ENCODE results near the gene BTG1.

Gene BTG1

GRCh38 chr12:92145731-92146496 is at the start of gene BTG1:
BTG1 (minus strand) TSS chr12:92145846; CDS start chr12:92145535, 311 bp downstream.
- DNase-seq (ENCODE audit: low spot score), result peak; percentile 98

- no peak for DNase-seq (ENCODE audit: low spot score)
Measured at GRCh38 chr12:92194561-92194960, 48.9 kb upstream of the BTG1 start.

- no peak for DNase-seq (ENCODE audit: low spot score)
Measured at GRCh38 chr12:92193846-92194245, 48.2 kb upstream of the BTG1 start.

- no peak for DNase-seq (ENCODE audit: low spot score)
Measured at GRCh38 chr12:92193063-92193462, 47.4 kb upstream of the BTG1 start.

GRCh38 chr12:92192360-92192759 is 46.7 kb upstream of the BTG1 start:
- DNase-seq (ENCODE audit: low spot score), result no peak

- DNase-seq (ENCODE audit: low spot score), result no peak
Measured at GRCh38 chr12:92191061-92191460, 45.4 kb upstream of the BTG1 start.

GRCh38 chr12:92188517-92189188 is 43.0 kb upstream of the BTG1 start:
- DNase-seq (ENCODE audit: low spot score), result no peak

- no peak for DNase-seq (ENCODE audit: low spot score)
Measured at GRCh38 chr12:92186038-92186470, 40.4 kb upstream of the BTG1 start.

- DNase-seq (ENCODE audit: low spot score), result no peak
Measured at GRCh38 chr12:92185052-92185451, 39.4 kb upstream of the BTG1 start.

- no peak for DNase-seq (ENCODE audit: low spot score)
Measured at GRCh38 chr12:92183575-92183974, 37.9 kb upstream of the BTG1 start.

- no peak for DNase-seq (ENCODE audit: low spot score)
Measured at GRCh38 chr12:92178340-92178739, 32.7 kb upstream of the BTG1 start.

- no peak for DNase-seq (ENCODE audit: low spot score)
Measured at GRCh38 chr12:92176646-92177045, 31.0 kb upstream of the BTG1 start.

- no peak for DNase-seq (ENCODE audit: low spot score)
Measured at GRCh38 chr12:92175961-92176360, 30.3 kb upstream of the BTG1 start.

- DNase-seq (ENCODE audit: low spot score), result no peak
Measured at GRCh38 chr12:92170050-92170449, 24.4 kb upstream of the BTG1 start.

- no peak for DNase-seq (ENCODE audit: low spot score)
Measured at GRCh38 chr12:92167075-92167474, 21.4 kb upstream of the BTG1 start.

- DNase-seq (ENCODE audit: low spot score), result no peak
Measured at GRCh38 chr12:92164712-92165111, 19.1 kb upstream of the BTG1 start.

- no peak for DNase-seq (ENCODE audit: low spot score)
Measured at GRCh38 chr12:92162079-92162478, 16.4 kb upstream of the BTG1 start.

GRCh38 chr12:92158796-92159439 is 13.3 kb upstream of the BTG1 start:
- no peak for DNase-seq (ENCODE audit: low spot score)

GRCh38 chr12:92156704-92157395 is 11.2 kb upstream of the BTG1 start:
- DNase-seq (ENCODE audit: low spot score), result no peak

GRCh38 chr12:92156139-92156538 is 10.5 kb upstream of the BTG1 start:
- DNase-seq (ENCODE audit: low spot score), result no peak

GRCh38 chr12:92155733-92156132 is 10.1 kb upstream of the BTG1 start:
- DNase-seq (ENCODE audit: low spot score), result no peak

- DNase-seq (ENCODE audit: low spot score), result no peak
Measured at GRCh38 chr12:92151916-92152315, 6.3 kb upstream of the BTG1 start.

GRCh38 chr12:92149563-92149962 is 3.9 kb upstream of the BTG1 start:
- DNase-seq (ENCODE audit: low spot score), result no peak
